HEK293 (cell line): Measurements from ENCODE around the gene SCGB3A2.

ENCODE experiments used
- MYNN ChIP-seq: fragments of 450-650 bp; formaldehyde crosslinking; IDR thresholded peaks from 2 replicates; pipeline ENCODE4 v1.5.1; 2016; ENCODE audit warnings: missing biosample characterization, missing genetic modification characterization, borderline replicate concordance
- ZNF133 ChIP-seq: fragments of 450-650 bp; formaldehyde crosslinking; IDR thresholded peaks from 2 replicates; pipeline ENCODE4 v1.5.1; 2016; ENCODE audit warnings: missing biosample characterization, missing genetic modification characterization
- ZNF214 ChIP-seq: fragments of 450-650 bp; formaldehyde crosslinking; IDR thresholded peaks from 2 replicates; pipeline ENCODE4 v1.5.1; 2017; ENCODE audit warnings: missing biosample characterization, mild to moderate bottlenecking, missing genetic modification characterization, borderline replicate concordance
- ZNF24 ChIP-seq: fragments of 450-650 bp; formaldehyde crosslinking; IDR thresholded peaks from 2 replicates; pipeline ENCODE4 v1.5.1; 2016; ENCODE audit warnings: missing biosample characterization, missing genetic modification characterization
- ZNF302 ChIP-seq: fragments of 450-650 bp; formaldehyde crosslinking; IDR thresholded peaks from 2 replicates; pipeline ENCODE4 v1.5.1; 2016; ENCODE audit warnings: missing biosample characterization, missing genetic modification characterization, low read depth
- ZNF37A ChIP-seq: fragments of 450-650 bp; IDR thresholded peaks from 2 replicates; pipeline ENCODE4 v1.5.1; 2018; ENCODE audit warnings: missing biosample characterization, missing genetic modification characterization
- ZNF416 ChIP-seq: fragments of 450-650 bp; formaldehyde crosslinking; IDR thresholded peaks from 2 replicates; pipeline ENCODE4 v1.5.1; 2016; ENCODE audit warnings: missing biosample characterization, missing genetic modification characterization
- ZNF501 ChIP-seq: fragments of 450-650 bp; formaldehyde crosslinking; IDR thresholded peaks from 2 replicates; pipeline ENCODE4 v1.5.1; 2016; ENCODE audit warnings: missing biosample characterization, missing genetic modification characterization
- ZNF544 ChIP-seq: fragments of 450-650 bp; formaldehyde crosslinking; IDR thresholded peaks from 2 replicates; pipeline ENCODE4 v1.5.0; 2017; ENCODE audit warnings: missing biosample characterization, missing genetic modification characterization
- ZNF830 ChIP-seq: fragments of 450-650 bp; IDR thresholded peaks from 2 replicates; pipeline ENCODE4 v1.5.0; 2018; ENCODE audit warnings: missing biosample characterization, missing genetic modification characterization, low read depth, mild to moderate bottlenecking, moderate library complexity
- TF ChIP-seq, protein P1 (sequence below): fragments of 450-650 bp; formaldehyde crosslinking; IDR thresholded peaks from 2 replicates; pipeline ENCODE4 v1.5.1; 2016; ENCODE audit warnings: missing biosample characterization, missing genetic modification characterization
- TF ChIP-seq, protein P2 (sequence below): fragments of 450-650 bp; formaldehyde crosslinking; IDR thresholded peaks from 2 replicates; pipeline ENCODE4 v1.5.1; 2016; ENCODE audit warnings: missing biosample characterization, missing genetic modification characterization
- TF ChIP-seq, protein P3 (sequence below): fragments of 450-650 bp; formaldehyde crosslinking; IDR thresholded peaks from 2 replicates; pipeline ENCODE4 v1.5.1; 2016; ENCODE audit warnings: missing biosample characterization, missing genetic modification characterization, low read depth
- TF ChIP-seq, protein P4 (sequence below): fragments of 450-650 bp; formaldehyde crosslinking; IDR thresholded peaks from 2 replicates; pipeline ENCODE4 v1.5.1; 2017; ENCODE audit warnings: missing biosample characterization, missing genetic modification characterization

DNA sequence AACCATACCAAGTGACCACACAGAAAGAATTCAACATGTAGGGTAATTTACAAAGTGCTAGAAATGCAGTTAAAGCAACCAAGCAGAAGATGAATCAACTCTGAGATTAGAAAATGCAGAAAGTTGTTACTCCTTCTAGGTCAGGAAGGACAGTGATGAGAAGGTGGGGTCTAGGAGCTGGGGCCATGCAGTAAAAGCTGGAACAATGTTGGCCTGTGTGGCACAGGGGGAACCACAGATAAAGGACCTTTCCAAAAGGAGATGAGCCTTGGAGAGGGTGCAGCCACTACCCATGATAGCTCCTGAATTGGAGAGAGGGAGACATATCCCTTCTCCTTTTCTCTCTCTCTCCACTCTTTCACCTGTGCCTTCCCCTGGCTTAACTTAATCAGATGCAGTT is 2.4 kb upstream of the SCGB3A2 start:
- TF ChIP-seq, protein P1, sequence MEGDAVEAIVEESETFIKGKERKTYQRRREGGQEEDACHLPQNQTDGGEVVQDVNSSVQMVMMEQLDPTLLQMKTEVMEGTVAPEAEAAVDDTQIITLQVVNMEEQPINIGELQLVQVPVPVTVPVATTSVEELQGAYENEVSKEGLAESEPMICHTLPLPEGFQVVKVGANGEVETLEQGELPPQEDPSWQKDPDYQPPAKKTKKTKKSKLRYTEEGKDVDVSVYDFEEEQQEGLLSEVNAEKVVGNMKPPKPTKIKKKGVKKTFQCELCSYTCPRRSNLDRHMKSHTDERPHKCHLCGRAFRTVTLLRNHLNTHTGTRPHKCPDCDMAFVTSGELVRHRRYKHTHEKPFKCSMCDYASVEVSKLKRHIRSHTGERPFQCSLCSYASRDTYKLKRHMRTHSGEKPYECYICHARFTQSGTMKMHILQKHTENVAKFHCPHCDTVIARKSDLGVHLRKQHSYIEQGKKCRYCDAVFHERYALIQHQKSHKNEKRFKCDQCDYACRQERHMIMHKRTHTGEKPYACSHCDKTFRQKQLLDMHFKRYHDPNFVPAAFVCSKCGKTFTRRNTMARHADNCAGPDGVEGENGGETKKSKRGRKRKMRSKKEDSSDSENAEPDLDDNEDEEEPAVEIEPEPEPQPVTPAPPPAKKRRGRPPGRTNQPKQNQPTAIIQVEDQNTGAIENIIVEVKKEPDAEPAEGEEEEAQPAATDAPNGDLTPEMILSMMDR: no peak
- TF ChIP-seq ZNF544 (tag by site-specific recombination) (no peak), ZNF214 (tag by site-specific recombination) (no peak), MYNN (tag by site-specific recombination) (no peak), ZNF302 (tag by site-specific recombination) (no peak), ZNF133 (tag by site-specific recombination) (no peak), ZNF24 (no peak), ZNF830 (no peak), ZNF501 (tag by site-specific recombination) (no peak), ZNF37A (no peak), ZNF416 (tag by site-specific recombination) (no peak)
- TF ChIP-seq, protein P2, sequence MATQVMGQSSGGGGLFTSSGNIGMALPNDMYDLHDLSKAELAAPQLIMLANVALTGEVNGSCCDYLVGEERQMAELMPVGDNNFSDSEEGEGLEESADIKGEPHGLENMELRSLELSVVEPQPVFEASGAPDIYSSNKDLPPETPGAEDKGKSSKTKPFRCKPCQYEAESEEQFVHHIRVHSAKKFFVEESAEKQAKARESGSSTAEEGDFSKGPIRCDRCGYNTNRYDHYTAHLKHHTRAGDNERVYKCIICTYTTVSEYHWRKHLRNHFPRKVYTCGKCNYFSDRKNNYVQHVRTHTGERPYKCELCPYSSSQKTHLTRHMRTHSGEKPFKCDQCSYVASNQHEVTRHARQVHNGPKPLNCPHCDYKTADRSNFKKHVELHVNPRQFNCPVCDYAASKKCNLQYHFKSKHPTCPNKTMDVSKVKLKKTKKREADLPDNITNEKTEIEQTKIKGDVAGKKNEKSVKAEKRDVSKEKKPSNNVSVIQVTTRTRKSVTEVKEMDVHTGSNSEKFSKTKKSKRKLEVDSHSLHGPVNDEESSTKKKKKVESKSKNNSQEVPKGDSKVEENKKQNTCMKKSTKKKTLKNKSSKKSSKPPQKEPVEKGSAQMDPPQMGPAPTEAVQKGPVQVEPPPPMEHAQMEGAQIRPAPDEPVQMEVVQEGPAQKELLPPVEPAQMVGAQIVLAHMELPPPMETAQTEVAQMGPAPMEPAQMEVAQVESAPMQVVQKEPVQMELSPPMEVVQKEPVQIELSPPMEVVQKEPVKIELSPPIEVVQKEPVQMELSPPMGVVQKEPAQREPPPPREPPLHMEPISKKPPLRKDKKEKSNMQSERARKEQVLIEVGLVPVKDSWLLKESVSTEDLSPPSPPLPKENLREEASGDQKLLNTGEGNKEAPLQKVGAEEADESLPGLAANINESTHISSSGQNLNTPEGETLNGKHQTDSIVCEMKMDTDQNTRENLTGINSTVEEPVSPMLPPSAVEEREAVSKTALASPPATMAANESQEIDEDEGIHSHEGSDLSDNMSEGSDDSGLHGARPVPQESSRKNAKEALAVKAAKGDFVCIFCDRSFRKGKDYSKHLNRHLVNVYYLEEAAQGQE: no peak
- TF ChIP-seq, protein P3, sequence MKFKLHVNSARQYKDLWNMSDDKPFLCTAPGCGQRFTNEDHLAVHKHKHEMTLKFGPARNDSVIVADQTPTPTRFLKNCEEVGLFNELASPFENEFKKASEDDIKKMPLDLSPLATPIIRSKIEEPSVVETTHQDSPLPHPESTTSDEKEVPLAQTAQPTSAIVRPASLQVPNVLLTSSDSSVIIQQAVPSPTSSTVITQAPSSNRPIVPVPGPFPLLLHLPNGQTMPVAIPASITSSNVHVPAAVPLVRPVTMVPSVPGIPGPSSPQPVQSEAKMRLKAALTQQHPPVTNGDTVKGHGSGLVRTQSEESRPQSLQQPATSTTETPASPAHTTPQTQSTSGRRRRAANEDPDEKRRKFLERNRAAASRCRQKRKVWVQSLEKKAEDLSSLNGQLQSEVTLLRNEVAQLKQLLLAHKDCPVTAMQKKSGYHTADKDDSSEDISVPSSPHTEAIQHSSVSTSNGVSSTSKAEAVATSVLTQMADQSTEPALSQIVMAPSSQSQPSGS (tag by site-specific recombination): no peak
- TF ChIP-seq, protein P4, sequence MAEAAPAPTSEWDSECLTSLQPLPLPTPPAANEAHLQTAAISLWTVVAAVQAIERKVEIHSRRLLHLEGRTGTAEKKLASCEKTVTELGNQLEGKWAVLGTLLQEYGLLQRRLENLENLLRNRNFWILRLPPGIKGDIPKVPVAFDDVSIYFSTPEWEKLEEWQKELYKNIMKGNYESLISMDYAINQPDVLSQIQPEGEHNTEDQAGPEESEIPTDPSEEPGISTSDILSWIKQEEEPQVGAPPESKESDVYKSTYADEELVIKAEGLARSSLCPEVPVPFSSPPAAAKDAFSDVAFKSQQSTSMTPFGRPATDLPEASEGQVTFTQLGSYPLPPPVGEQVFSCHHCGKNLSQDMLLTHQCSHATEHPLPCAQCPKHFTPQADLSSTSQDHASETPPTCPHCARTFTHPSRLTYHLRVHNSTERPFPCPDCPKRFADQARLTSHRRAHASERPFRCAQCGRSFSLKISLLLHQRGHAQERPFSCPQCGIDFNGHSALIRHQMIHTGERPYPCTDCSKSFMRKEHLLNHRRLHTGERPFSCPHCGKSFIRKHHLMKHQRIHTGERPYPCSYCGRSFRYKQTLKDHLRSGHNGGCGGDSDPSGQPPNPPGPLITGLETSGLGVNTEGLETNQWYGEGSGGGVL (tag by site-specific recombination): no peak
